Measurements from ENCODE around the gene GJA1.

GJA1 gene

DNA sequence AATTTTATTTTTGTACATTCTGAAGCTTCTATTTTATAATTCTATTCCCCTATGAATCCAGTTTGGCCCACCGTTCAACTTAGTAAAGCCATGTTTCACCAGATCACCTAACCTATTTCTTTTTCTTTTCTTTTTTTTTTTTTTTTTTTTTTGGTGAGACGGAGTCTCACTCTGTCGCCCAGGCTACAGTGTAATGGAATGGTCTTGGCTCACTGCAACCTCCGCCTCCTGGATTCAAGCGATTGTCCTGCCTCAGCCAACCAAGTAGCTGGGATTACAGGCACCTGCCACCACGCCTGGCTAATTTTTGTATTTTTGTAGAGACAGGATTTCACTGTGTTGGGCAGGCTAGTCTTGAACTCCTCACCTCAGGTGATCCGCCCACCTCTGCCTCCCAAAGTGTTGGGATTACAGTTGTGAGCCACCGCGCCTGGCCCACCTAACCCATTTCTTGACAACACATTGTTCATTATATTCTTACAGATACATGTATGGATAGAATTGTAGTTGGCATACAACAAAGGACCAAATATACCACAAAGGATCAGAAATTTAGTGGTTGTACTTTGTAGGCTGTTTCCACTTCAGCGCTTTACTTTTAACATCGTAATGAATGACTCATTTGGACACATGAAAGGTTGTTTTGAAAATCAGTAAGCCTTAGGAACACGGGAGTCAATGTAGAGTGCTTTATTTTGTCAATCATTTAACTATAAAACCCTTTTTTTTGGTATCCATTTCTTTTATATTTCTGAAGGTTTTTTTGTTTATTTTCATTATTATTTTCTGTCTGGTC lies 63.2 kb downstream of the GJA1 start:
- H3K9me3 ChIP-seq (ENCODE audit: control insufficient read depth, low read depth, low read length), result no peaks in the 10 kb centered on the region
- H3K4me3 ChIP-seq (ENCODE audit: low read length), result no peak overlapping the region
- H3K27ac ChIP-seq (ENCODE audit: low read length), result no peak overlapping the region
- no peaks in the 10 kb centered on the region for H3K27me3 ChIP-seq (ENCODE audit: control insufficient read depth, insufficient read depth, low read length)
- H3K9ac ChIP-seq (ENCODE audit: low read length), result no peak overlapping the region
- no peaks in the 10 kb centered on the region for H3K36me3 ChIP-seq (ENCODE audit: control insufficient read depth, low read depth, low read length)
- H3K4me1 ChIP-seq (ENCODE audit: control insufficient read depth, low read depth, low read length), result no peaks in the 10 kb centered on the region
